H1 (cell line): ENCODE results near the gene RIMKLA. TPM values are rescaled to one million over a fixed set of nuclear protein-coding genes. Genes with fewer than 3 reads are reported as not detected.

Experiments
- CTCF ChIA-PET: fragments of 300-600 bp; sonication (Branson Sonifier 250); formaldehyde crosslinking; loops from one replicate; lab custom pipeline; 2021; ENCODE audit not compliant: partially characterized antibody; lab: Charles Lee
- POLR2A ChIA-PET: fragments of 300-600 bp; sonication (Branson Sonifier 250); formaldehyde crosslinking; loops from one replicate; lab custom pipeline; 2021; ENCODE audit warnings: inconsistent platforms; ENCODE audit not compliant: partially characterized antibody; lab: Charles Lee
- DNase-seq, 2 experiments: peaks; one replicate each; pipeline versions ENCODE4 v3.0.0 to v3.0.0-alpha.2; 2010 to 2022; ENCODE audit warnings: low spot score in 2 of 2, low read depth in 1 of 2, mixed read lengths in 1 of 2
- FAIRE-seq: peaks from 2 replicates; lab custom pipeline; 2011; peaks lifted over from hg19 to GRCh38; lab: Jason Lieb, UNC
- H2AFZ ChIP-seq: 2 replicates; pipeline ENCODE4 v1.8.1; 2012; ENCODE audit warnings: low read length, inconsistent platforms
- H2AK5ac ChIP-seq: 2 replicates; pipeline ENCODE4 v1.6.1; 2013; ENCODE audit warnings: low read depth, low read length
- H2BK120ac ChIP-seq: replicated peaks from 2 replicates; pipeline ENCODE3; 2013; ENCODE audit warnings: low read depth, low read length, inconsistent platforms
- H2BK12ac ChIP-seq: 2 replicates; pipeline ENCODE4 v1.6.1; 2013; ENCODE audit warnings: low read depth, low read length
- H2BK15ac ChIP-seq: 2 replicates; pipeline ENCODE4 v1.6.1; 2013; ENCODE audit warnings: low read length
- H2BK20ac ChIP-seq: 2 replicates; pipeline ENCODE4 v1.6.1; 2013; ENCODE audit warnings: low read length
- H2BK5ac ChIP-seq: 2 replicates; pipeline ENCODE4 v1.6.1; 2013; ENCODE audit warnings: low read depth, low read length
- H3K14ac ChIP-seq: 2 replicates; pipeline ENCODE4 v1.6.1; 2013; ENCODE audit warnings: inconsistent platforms; ENCODE audit not compliant: insufficient read length
- H3K18ac ChIP-seq: 2 replicates; pipeline ENCODE4 v1.6.1; 2013; ENCODE audit warnings: low read length; ENCODE audit errors: extremely low read depth
- H3K23ac ChIP-seq: 2 replicates; pipeline ENCODE4 v1.6.1; 2013; ENCODE audit warnings: inconsistent platforms; ENCODE audit not compliant: insufficient read length
- H3K23me2 ChIP-seq: 2 replicates; pipeline ENCODE4 v1.6.1; 2013; ENCODE audit warnings: low read depth, low read length
- H3K27ac ChIP-seq: 2 replicates; pipeline ENCODE4 v1.6.1; 2011; ENCODE audit warnings: low read depth, low read length, inconsistent platforms
- H3K27me3 ChIP-seq, 4 experiments: replicated peaks in 1 of 4; 1 replicate in 1 of 4; 2 replicates in 3 of 4; pipeline versions ENCODE4 v1.6.1 to v1.8.1; 2011 to 2013; ENCODE audit warnings: low read length in 3 of 4, mild to moderate bottlenecking in 3 of 4, inconsistent platforms in 2 of 4, mixed read lengths in 2 of 4, moderate library complexity in 1 of 4; ENCODE audit not compliant: control insufficient read depth in 3 of 4, insufficient read depth in 3 of 4; ENCODE audit errors: extremely low read depth in 1 of 4
- H3K36me3 ChIP-seq, 4 experiments: 2 replicates each; pipeline versions ENCODE4 v1.6.1 to v1.8.1; 2011 to 2013; ENCODE audit warnings: mild to moderate bottlenecking in 4 of 4, low read length in 3 of 4, moderate library complexity in 2 of 4, control low read depth in 1 of 4, inconsistent platforms in 1 of 4; ENCODE audit not compliant: insufficient read depth in 4 of 4, control insufficient read depth in 2 of 4
- H3K4ac ChIP-seq: replicated peaks from 2 replicates; pipeline ENCODE3; 2013; ENCODE audit warnings: low read length, low read depth, mixed read lengths, inconsistent platforms; ENCODE audit not compliant: insufficient read length
- H3K4me1 ChIP-seq, 4 experiments: replicated peaks in 1 of 4; 1 replicate in 1 of 4; 2 replicates in 3 of 4; pipeline versions ENCODE4 v1.6.1 to v1.8.1; 2011 to 2013; ENCODE audit warnings: low read length in 3 of 4, inconsistent platforms in 2 of 4, mixed read lengths in 1 of 4; ENCODE audit not compliant: insufficient read depth in 4 of 4, control insufficient read depth in 3 of 4
- H3K4me2 ChIP-seq, 2 experiments: 2 replicates each; pipeline versions ENCODE4 v1.6.1 to v1.8.1; 2011 to 2013; ENCODE audit warnings: low read depth in 2 of 2, low read length in 2 of 2, control low read depth in 1 of 2, inconsistent platforms in 1 of 2, mild to moderate bottlenecking in 1 of 2; ENCODE audit not compliant: insufficient read depth in 1 of 2
- H3K4me3 ChIP-seq, 4 experiments: fragments of 200-600, 300-600 bp in 1 of 4; sonication (generic), shearing (Covaris generic), sonication (Bioruptor Twin) in 1 of 4; 2 replicates each; pipeline versions ENCODE4 v1.5.1 to v1.8.1; 2011 to 2016; ENCODE audit warnings: low read length in 4 of 4, low read depth in 3 of 4, control low read depth in 2 of 4, inconsistent platforms in 2 of 4, mild to moderate bottlenecking in 2 of 4, mixed read lengths in 1 of 4, moderate library complexity in 1 of 4; ENCODE audit not compliant: insufficient read depth in 2 of 4; ENCODE audit errors: extremely low read depth in 1 of 4
- H3K56ac ChIP-seq: replicated peaks from 2 replicates; pipeline ENCODE3; 2013; ENCODE audit warnings: low read depth, mild to moderate bottlenecking, mixed read lengths, low read length, inconsistent platforms; ENCODE audit not compliant: insufficient read length
- H3K79me1 ChIP-seq: 2 replicates; pipeline ENCODE4 v1.6.1; 2013; ENCODE audit warnings: low read depth, low read length, control low read depth
- H3K79me2 ChIP-seq, 2 experiments: 2 replicates each; pipeline versions ENCODE4 v1.6.1 to v1.8.1; 2012 to 2013; ENCODE audit warnings: low read length in 2 of 2, mild to moderate bottlenecking in 2 of 2, inconsistent platforms in 1 of 2; ENCODE audit not compliant: insufficient read depth in 2 of 2, control insufficient read depth in 1 of 2
- H3K9ac ChIP-seq, 4 experiments: replicated peaks in 1 of 4; 1 replicate in 1 of 4; 2 replicates in 3 of 4; pipeline versions ENCODE4 v1.6.1 to v1.8.1; 2011 to 2013; ENCODE audit warnings: low read depth in 3 of 4, low read length in 3 of 4, control low read depth in 2 of 4, mild to moderate bottlenecking in 2 of 4, moderate library complexity in 2 of 4, inconsistent platforms in 1 of 4; ENCODE audit errors: extremely low read depth in 1 of 4
- H3K9me3 ChIP-seq, 2 experiments: 2 replicates each; pipeline versions ENCODE4 v1.6.1 to v1.8.1; 2012 to 2013; ENCODE audit warnings: mild to moderate bottlenecking in 2 of 2, moderate library complexity in 2 of 2, control low read depth in 1 of 2, inconsistent platforms in 1 of 2, low read depth in 1 of 2, low read length in 1 of 2, mixed read lengths in 1 of 2; ENCODE audit not compliant: insufficient read depth in 2 of 2
- H4K20me1 ChIP-seq, 2 experiments: replicated peaks in 1 of 2; 2 replicates each; pipeline versions ENCODE3 to v1.8.1; 2011 to 2013; ENCODE audit warnings: inconsistent platforms in 2 of 2, low read length in 2 of 2, mild to moderate bottlenecking in 1 of 2; ENCODE audit not compliant: insufficient read depth in 2 of 2, control insufficient read depth in 1 of 2
- H4K5ac ChIP-seq: 2 replicates; pipeline ENCODE4 v1.6.1; 2013; ENCODE audit warnings: low read length, low read depth, mixed read lengths, inconsistent platforms; ENCODE audit not compliant: insufficient read length
- H4K8ac ChIP-seq: 2 replicates; pipeline ENCODE4 v1.8.0; 2013; ENCODE audit warnings: mild to moderate bottlenecking, moderate library complexity, low read length, inconsistent platforms; ENCODE audit not compliant: insufficient read depth; ENCODE audit errors: extremely low read depth
- H4K91ac ChIP-seq: replicated peaks from 2 replicates; pipeline ENCODE3; 2013; ENCODE audit warnings: low read length, mixed read lengths, inconsistent platforms; ENCODE audit not compliant: insufficient read length
- EGR1 ChIP-seq: IDR thresholded peaks from 2 replicates; pipeline ENCODE4 v1.6.1; 2011; ENCODE audit warnings: low read depth, low read length, borderline replicate concordance
- RNF2 ChIP-seq: fragments of 200-900, 300-1000 bp; sonication (generic); IDR thresholded peaks from 2 replicates; pipeline ENCODE4 v1.7.1; 2016; ENCODE audit warnings: borderline replicate concordance, low read depth, mild to moderate bottlenecking, antibody characterized with exemption, low read length; ENCODE audit not compliant: poor library complexity, severe bottlenecking; ENCODE audit errors: missing control alignments
- WGBS, 2 experiments: shearing (Covaris generic) in 1 of 2; methylation state at CpG; one replicate each; pipeline versions ENCODE4 v1.1.6 to v1.1.7; 2013 to 2015; ENCODE audit warnings: low lambda C conversion rate in 2 of 2, mixed read lengths in 2 of 2, inconsistent platforms in 1 of 2, low coverage in 1 of 2, missing lambda C conversion rate in 1 of 2; ENCODE audit not compliant: insufficient replicate concordance in 2 of 2, insufficient coverage in 1 of 2, insufficient read length in 1 of 2; ENCODE audit errors: extremely low coverage in 1 of 2, missing lambda C conversion rate in 1 of 2; 5-methylcytosine and 5-hydroxymethylcytosine counted together
- polyA plus RNA-seq, 7 experiments: library from polyadenylated mRNA; depleted of rRNA in 3 of 7; stranded (reverse) in 5 of 7; unstranded in 2 of 7; fragments of >200 nt in 5 of 7; fragments of 200-250 nt in 2 of 7; gene quantifications; 1 replicate in 5 of 7; 2 replicates in 1 of 7; 4 replicates in 1 of 7; pipeline versions ENCODE4 v1.2.1 to v1.2.3, GENCODE V29; 2011 to 2013; ENCODE audit warnings: missing spikeins in 2 of 7, mixed read lengths in 2 of 7
- total RNA-seq: library from RNA; stranded (reverse); fragmentation: NEBNext Ultra II Directional; extraction: Animal tissue kit (Norgen Biotek cat#: 25700); gene quantifications from 2 replicates; pipeline ENCODE4 v1.2.1, GENCODE V29; 2021
- TF ChIP-seq, protein P1 (sequence below): IDR thresholded peaks from 2 replicates; pipeline ENCODE4 v1.6.1; 2012; ENCODE audit warnings: low read length, inconsistent platforms

The RIMKLA gene
- total and polyA plus RNA-seq, 2 of the 8 experiments (the other 6 are each of a cell fraction or from before 2014, with no cell fraction given), result 3.2 to 5.8 TPM

- CTCF ChIA-PET, result interaction anchor here (0.7 to 0.8 kb wide), 2 partner anchors 11 to 295 kb away, joined by 3 to 4 read pairs; no protein-coding TSS in a partner anchor
- Histone ChIP-seq H2BK120ac (no peak overlapping the region), H4K5ac (no peak overlapping the region), H2AK5ac (no peak overlapping the region), H4K91ac (no peak overlapping the region)
- no peak for DNase-seq
- FAIRE-seq, result no peak
- no peak for TF ChIP-seq EGR1
- TF ChIP-seq, protein P1, sequence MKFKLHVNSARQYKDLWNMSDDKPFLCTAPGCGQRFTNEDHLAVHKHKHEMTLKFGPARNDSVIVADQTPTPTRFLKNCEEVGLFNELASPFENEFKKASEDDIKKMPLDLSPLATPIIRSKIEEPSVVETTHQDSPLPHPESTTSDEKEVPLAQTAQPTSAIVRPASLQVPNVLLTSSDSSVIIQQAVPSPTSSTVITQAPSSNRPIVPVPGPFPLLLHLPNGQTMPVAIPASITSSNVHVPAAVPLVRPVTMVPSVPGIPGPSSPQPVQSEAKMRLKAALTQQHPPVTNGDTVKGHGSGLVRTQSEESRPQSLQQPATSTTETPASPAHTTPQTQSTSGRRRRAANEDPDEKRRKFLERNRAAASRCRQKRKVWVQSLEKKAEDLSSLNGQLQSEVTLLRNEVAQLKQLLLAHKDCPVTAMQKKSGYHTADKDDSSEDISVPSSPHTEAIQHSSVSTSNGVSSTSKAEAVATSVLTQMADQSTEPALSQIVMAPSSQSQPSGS, result no peak
- no peak for TF ChIP-seq RNF2
- TF ChIP-seq, all 59 proteins: peak for 0
- POLR2A ChIA-PET, result no interaction called here
- Histone ChIP-seq H3K14ac (no peak overlapping the region), H3K56ac (no peak overlapping the region), H3K23ac (no peak overlapping the region), H4K8ac (no peak overlapping the region), H3K4me2 (no peak overlapping the region), H3K4me3 (no peak overlapping the region), H3K79me2 (no peaks in the 10 kb centered on the region), H2BK12ac (no peak overlapping the region), H3K4me1 (no peaks in the 10 kb centered on the region), H3K9ac (no peak overlapping the region), H3K27ac (no peak overlapping the region), H3K23me2 (no peaks in the 10 kb centered on the region), H2BK20ac (no peak overlapping the region), H2AFZ (no peak overlapping the region), H4K20me1 (no peaks in the 10 kb centered on the region), H3K27me3 (no peaks in the 10 kb centered on the region), H2BK5ac (no peak overlapping the region), H3K36me3 (no peaks in the 10 kb centered on the region), H3K18ac (no peak overlapping the region), H3K4ac (no peak overlapping the region), H3K9me3 (no peaks in the 10 kb centered on the region), H3K79me1 (no peaks in the 10 kb centered on the region), H2BK15ac (no peak overlapping the region)
- 93% methylated on average over 2 of the region's 2 CpGs; no CpG with 5 or more reads in 1 of the 2 experiments for WGBS, 2 experiments
These were observed 59.3 kb downstream of the RIMKLA start for GRCh38 chr1:42439940-42440339.
